Renal cortex interstitium (tissue), 11 donors: ENCODE results near the gene VMO1. TPM values are rescaled to one million over a fixed set of nuclear protein-coding genes. Genes with fewer than 3 reads are reported as not detected.

Experiments
- DNase-seq, 11 donors: peaks; one replicate each; pipeline ENCODE4 v3.0.0-alpha.2; 2013; ENCODE audit warnings: low read depth in 9 of 11, low spot score in 4 of 11; ENCODE audit errors: extremely low read depth in 1 of 11
- polyA plus RNA-seq, 3 donors: library from polyadenylated mRNA; unstranded; fragments of 120-200 nt; gene quantifications; one replicate each; pipeline ENCODE4 v1.2.1, GENCODE V29; 2013; ENCODE audit not compliant: insufficient read length in 3 of 3

The VMO1 gene
- polyA plus RNA-seq, 3 donors: 0.78 to 1.7 (median 0.96) TPM

DNA sequence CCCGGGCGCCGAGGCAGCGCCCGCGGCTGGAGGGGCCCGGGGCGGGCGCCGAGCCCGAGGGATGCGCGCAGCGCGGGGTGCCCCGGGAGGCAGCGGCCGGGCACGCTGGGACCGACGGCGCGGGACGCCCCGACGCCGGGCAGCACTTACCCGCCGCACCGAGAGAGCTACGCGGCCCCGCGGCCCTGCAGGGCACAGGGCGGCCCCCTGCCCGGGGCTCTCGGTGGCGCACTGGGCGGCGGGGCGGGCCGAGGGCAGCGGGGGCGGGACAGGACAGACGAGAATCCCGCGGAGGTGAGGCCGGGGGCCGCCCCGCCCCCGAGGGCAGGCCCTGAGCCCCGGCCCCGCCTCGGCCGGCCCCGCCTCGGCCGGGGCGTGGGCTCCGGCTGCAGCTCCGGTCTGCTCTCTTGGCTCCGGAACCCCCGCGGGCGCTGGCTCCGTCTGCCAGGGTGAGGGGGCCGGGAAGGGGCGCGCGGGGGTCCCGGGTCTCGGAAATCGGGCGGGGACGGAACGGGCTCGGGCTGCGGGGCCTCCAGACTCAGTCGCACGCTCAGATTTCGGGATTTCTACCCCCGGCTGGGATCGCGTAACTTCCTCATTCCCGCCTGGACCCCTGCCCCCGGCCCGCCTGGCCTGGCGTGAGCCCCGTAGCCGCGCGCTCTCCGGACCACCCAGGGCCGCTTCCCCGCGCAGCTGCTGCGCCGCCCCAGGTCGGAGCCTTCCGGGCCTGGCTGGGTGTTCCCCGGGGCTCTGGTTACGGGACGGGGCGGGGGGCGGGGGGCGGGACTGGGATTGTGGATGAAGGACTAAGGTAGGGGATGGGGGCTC, 20.8 kb upstream of the VMO1 start, which contains the start of gene PLD2:
PLD2 (plus strand) TSS at position 376 of the 828 bp plus-strand sequence. CDS start 621 bp downstream, outside the sequence.
- peak in 7 of 11 donors; percentile 64 to 83 (median 78) for DNase-seq

DNA sequence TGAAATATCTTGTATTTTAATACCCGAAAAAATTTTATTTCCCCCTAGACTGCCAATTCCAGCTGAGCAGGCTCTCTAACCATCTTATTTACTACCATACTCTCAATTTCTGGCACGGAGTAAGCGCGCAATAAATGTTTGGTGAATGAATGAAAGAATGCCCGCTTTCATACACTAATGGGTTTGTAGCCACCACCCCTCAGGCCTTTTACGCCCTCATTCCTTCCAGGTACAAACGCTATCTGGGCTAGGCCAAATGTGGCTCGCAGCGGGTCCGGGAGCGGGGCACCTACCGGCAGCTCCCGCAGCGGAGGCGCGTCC, 20.3 kb upstream of the VMO1 start:
- DNase-seq: peak in 1 of 11 donors; percentile 11

DNA sequence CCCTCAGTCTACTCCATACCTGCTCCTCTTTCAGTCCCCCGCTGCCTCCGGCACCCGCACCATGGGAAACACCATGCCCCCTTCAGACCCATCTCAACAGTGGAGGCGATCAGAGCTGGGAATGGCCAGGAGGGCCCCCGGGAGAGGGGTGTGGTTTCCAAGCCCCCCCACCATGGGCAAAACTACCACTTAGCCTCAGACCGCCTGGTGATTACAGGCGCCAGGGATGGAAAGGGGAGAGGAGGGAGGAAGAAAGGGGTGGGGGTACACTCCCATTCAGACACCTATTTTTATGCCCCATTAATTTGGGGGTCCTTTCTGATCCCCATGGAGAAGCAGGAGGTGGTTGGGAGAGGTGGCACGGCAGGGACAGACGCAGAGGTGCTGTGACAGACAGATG, 16.1 kb upstream of the VMO1 start, which contains the start of gene C17orf114:
C17orf114 (minus strand) TSS at position 101 of the 400 bp plus-strand sequence.
- DNase-seq: no peak

DNA sequence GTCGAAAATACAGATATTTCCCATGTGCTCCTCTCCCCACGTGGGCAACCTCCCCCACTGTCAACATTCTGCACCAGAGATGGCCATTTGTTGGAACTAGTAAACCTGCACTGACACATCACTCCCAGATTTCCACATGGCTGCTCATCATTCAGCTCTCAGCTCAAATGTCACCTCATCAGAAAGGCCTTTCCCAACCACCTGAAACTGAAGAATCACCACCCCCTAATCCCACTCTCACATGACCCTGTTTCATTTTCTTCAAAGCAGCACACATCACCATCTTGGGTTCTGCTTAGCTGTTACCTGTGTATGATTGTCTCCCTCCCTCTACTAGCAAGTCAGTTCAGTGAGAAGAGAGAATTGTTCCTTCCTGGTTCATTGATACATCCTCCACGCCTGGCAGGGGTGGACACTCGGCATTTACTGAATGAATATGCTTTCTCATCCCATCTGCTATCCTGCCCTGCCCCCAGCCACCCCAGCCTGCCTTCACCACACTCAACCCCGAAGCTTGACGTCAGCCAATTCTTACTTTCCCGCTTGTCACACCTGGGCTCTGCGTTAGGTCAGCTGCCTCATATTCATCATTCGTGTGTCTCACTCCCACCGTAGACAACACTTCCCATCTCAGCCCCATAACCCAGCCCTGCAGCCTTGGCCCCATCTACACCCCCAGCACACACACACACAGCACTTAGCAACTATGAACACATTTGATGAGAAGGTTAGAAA, 14.5 kb upstream of the VMO1 start:
- peak in 3 of 11 donors; percentile 23 to 62 (median 42) for DNase-seq

DNA sequence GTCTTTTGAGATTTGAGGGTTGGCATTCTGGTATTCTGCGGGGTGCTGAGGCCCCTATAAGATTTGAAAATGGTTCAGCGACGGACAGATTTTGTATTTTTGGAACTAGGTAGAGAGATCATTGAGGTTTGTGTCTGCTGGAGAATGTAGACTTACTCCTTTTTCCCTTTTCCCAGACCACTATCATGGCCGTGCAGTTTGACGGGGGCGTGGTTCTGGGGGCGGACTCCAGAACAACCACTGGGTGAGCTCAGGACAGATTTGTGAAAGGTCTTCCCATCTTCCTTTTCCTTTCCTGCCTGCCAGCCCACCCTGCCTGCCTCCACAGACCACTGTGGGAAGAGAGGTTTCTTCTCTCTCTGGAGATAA, 10.4 kb upstream of the VMO1 start:
- peak in 1 of 11 donors; percentile 11 for DNase-seq

DNA sequence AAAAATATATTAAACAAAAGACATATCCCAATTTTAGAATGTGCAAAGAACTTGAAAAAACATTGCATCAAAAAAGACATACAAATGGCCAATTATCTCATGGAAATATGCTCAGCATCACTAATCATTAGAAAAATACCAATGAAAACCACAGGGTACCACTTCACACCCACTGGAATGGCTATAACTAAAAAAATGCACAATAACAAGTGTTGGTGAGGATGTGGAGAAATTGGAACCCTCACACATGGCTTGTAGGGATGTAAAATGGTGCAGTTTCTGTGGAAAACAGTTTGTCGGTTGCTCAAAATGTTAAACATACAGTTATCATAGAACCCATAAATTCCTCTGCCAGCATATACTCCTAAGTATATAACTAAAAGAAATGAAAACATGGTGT, 9.0 kb upstream of the VMO1 start:
- DNase-seq: no peak

DNA sequence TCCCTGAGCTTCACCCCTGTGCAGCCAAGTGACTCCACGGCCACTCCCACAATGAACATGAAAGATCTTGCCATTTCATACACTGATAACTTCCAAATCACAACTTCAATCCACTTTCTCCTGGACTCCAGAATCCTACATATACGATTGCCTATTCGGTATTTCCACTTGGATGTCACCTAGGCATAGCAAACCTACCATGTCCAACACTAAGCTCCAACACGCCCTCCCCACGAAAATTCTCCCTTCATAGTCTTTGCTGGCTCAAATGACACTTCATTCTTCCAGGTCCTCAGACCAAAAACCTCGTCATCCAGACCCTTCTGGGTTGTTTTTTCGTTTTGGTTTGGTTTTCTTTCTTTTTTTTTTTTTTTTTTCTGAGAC, 4.5 kb upstream of the VMO1 start:
- DNase-seq: no peak

DNA sequence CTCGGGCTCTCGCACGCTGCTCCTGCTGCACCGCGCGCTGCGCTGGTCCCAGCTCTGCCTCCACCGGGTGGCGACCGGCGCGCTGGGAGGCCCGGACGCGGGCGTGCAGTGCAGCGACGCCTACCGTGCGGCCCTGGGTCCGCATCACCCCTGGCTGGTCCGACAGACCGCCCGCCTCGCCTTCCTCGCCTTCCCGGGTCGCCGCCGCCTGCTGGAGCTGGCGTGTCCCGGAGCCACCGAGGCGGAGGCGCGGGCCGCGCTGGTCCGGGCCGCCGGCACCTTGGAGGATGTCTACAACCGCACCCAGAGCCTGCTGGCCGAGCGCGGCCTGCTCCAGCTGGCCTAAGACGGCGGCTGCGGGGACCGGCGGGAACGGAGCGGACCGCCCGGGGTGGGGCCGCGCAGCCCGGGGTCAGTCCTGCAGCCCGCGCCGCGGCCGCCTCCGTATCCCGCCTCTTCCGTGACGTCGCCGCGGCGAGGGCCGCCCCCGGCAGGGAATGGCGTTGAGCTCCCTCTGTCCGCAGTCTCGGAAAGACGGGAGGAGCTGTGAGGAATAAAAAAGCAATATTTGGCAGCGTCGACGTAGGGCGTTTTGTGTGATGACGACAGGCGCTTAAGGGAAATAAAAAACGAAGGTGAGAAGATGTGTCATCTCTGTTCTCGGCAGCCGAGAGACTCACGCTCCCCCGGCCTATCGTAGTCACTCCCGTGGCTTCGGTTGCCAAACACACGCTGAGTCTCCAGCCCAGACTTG, 4.0 kb upstream of the VMO1 start:
- peak in 7 of 11 donors; percentile 69 to 77 (median 75) for DNase-seq

DNA sequence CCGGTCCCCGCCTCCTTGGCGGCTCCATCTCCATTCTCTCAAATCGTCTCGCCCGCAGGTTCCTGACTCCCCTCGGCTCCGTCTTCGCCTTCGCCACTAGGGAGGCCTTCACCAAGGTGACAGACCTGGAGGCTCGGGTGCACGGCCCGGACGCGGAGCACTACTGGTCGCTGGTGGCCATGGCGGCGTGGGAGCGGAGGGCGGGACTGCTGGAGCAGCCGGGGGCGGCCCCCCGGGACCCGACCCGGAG, 3.5 kb upstream of the VMO1 start:
- no peak for DNase-seq

DNA sequence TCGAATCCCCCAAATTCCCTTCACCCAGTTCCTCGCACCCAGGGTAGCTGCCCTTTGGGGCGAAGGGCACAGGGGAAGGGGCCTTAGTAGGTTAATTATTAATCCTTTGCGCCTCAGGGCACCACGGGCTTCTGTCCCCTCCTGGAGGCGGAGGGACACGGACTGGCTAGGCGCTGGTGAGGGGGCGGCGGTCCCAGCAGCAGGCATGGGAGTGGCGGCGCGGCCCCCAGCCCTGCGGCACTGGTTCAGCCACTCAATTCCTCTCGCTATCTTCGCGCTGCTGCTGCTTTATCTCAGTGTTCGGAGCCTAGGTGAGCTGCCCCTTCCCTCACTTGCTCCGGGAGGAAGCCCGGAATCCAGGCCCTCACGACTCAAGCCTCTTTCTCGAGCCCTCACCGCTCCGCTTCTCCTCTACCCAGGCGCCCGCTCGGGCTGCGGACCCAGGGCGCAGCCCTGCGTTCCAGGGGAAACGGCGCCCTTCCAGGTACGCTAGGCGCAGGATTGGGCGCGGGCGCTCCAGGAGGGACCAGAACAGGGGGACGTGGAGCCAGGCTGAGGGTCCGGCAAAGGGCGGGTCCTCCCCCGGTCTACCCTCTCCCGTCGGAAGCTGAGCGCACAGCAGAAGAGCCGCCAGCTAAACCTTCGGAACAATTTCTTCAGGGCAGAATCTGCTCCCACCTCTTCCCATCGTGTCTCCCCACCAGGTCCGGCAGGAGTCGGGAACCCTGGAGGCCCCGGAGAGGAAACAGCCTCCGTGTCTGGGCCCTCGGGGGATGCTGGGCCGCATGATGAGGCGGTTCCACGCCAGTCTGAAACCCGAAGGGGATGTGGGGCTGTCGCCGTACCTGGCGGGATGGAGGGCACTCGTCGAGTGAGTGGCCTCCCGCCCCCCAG, 2.9 kb upstream of the VMO1 start, which contains the start of gene GLTPD2:
GLTPD2 (plus strand) TSS at position 158 of the 894 bp plus-strand sequence; CDS start at position 206, 48 bp downstream.
- peak in 1 of 11 donors; percentile 14 for DNase-seq

DNA sequence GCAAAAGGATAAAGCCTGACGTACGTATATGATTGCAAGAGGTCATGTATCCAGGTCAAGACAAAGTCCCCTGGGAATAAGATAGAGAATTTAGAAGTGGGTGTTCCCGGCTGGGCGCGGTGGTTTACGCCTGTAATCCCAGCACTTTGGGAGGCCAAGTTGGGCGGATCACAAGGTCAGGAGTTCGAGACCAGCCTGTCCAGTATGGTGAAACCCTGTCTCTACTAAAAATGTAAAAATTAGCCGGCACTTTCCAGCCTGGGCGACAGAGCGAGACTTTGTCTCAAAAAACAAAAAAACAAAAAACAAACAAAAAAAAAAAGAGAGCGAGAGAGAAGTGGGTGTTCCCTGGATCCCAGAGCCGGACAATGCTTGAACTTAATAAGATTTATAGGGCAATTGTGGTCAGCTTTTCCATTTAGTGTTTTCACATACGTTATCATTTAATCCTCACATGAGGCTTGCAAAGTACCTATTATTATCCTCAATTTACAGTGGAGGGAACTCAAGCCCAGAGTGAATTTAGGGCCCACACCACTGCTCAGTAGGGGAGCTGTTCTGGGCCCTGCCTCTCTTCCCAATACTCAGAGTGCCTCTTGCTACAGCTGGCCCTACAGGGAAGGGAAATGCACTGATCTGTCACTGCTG, 2.1 kb upstream of the VMO1 start:
- no peak for DNase-seq

DNA sequence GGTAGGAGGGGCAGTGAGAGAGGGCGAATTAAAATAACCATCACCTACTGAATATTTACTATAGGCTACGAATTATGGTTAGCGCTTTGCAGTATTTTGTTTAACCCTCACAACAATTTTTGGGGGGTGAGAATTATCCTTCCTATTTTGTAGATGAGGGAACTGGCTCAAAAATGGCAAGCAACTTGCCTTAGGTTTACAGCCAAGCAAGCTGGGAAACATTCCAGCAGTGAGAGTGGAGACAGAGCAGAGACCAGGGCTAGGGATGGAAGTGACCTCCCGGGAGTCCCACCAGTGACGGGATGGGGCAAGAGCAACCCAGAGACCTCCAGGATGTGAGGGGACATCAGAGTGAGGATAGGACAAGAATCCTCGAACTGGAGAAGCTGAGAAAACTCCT, 352 bp upstream of the VMO1 start:
- no peak for DNase-seq

DNA sequence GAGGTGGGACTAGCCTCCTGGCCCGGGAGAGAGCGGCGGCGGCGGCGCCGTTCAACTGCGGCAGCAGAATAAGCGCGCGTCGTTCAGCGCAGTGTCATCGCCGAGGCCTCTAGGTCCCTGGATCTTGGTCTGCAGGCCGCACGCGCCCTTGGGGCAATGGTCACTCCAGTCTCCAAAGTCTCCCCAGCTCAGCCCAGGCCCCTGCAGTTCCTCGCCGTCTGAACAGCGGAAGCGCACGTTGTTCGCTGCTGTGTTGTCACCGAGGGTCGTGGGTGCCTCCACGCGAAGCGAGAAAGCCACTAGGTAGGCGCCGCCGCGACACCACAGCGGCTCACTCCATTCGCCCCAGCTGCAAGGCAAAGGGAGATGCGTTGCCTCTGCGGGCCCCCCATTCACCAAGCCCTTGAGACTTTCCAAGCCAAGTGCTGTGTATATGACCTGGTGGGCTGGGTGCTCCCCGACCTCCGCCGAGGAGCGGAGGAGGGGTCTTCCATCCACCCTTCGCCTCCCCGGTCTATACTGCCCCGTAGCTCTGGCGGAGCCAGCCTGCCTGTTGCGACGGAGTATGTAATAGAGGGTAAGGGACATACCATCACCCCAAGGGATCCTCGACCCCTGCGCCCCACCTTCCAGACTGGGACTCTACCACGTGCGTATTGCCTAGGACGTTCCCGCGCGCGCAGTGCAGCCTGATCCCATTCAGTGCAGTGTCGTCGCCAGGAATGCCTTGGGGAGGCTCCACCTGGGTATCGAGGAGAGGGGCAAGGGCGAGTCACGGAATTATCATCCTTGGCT, 656 bp downstream of the VMO1 start:
- peak in 1 of 11 donors; percentile 11 for DNase-seq

DNA sequence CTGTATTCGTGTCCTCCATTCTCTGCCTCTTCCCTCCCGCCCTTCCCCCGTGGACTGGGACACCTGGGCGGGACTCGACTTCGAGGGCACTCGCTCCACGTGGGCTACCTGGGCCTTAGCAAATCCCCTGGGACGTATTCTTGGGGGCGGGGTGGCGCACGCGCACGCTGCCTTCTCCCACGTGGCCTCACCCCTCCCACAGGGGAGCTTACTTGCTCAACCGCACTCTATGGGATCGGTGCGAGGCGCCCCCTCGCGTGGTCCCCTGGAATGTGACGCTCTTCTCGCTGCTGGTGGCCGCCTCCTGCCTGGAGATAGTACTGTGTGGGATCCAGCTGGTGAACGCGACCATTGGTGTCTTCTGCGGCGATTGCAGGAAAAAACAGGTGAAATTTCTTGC, 3.5 kb downstream of the VMO1 start:
- DNase-seq: no peak

DNA sequence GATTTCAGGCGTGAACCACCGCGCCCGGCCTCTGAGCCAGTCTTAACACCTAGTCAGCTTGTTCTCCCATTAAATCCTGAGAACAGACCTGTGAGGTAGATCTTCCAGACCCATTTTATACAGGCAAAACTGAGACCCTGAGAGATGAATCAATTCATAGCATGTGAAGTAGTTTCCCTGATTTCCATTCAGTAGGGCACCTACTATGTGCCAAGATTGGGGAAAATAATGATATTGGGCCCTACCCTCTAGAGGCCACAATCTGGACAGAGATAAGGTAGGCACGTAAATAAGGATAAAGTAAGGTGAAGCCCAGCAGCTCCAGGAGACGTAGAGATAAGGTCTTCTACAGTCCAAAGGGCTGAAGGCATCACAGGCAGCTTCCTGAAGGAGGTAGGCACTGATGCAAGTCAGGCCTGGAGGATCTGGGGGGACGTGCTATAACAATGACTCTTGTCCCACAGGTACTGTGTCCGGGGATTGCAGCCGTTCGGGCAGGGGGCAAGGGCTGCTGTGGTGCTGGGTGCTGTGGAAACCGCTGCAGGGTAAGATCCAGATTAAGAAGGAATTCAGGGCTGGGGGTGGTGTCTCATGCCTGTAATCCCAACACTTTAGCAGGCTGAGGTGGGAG, 5.7 kb downstream of the VMO1 start:
- no peak for DNase-seq

DNA sequence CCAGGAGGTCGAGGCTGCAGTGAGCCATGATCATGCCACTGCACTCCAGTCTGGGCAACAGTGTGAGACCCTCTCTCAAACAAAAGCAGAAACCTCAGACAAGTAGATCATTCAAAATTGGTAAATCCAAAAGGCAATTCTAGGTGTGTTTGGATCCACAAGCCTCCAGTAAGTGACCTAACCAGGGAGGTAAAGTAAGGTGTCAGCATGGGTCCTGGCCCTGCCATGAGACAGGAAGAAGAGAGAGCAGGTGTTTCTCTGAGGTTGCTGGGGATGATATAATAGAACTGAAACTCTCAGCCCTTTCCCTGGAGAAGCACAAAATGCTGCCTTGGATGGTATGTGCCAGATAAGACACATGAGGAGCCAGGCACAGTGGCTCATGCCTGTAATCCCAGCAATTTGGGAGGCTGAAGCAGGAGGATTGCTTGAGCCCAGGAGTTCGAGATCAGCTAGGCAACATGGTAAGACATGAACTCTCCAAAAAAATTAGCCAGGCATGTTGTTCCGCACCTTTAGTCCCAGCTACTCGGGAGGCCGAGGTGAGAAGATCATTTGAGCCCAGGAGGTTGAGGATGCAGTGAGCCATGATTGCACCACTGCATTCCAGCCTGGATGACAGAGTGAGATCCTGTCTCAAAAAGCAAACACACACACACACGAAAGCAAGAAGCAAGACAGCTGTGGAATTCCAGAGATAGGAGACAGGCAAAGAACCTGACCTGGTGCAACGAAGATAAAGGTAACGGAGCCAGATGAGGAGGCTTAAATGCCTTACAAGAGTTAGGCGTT, 8.0 kb downstream of the VMO1 start:
- DNase-seq: no peak
